Endothelial cell of umbilical vein (primary cell): ENCODE results near the gene ANKS1B. TPM values are rescaled to one million over a fixed set of nuclear protein-coding genes. Genes with fewer than 3 reads are reported as not detected.

Experiments used
- BruUV-seq: library from RNA; stranded (reverse); fragments of 400-500 nt; replicated peaks from 2 replicates; lab custom pipeline; 2021; lab: Mats Ljungman, UMichigan
- CTCF ChIA-PET: fragments of 300-600, 350-600 bp; sonication (Branson Sonifier 250); formaldehyde crosslinking; loops from one replicate; lab custom pipeline; 2021; ENCODE audit warnings: antibody characterized with exemption, inconsistent platforms; lab: Charles Lee
- POLR2A ChIA-PET: fragments of 300-600, 350-600 bp; sonication (Branson Sonifier 250); formaldehyde crosslinking; loops from one replicate; lab custom pipeline; 2021; ENCODE audit warnings: antibody characterized with exemption, inconsistent platforms; lab: Charles Lee
- DNase-seq: peaks from one replicate; pipeline ENCODE4 v3.0.0-alpha.2; 2011; ENCODE audit warnings: low read depth, low spot score
- FAIRE-seq: peaks from 2 replicates; lab custom pipeline; 2011; peaks lifted over from hg19 to GRCh38; lab: Jason Lieb, UNC
- H2AFZ ChIP-seq: 2 replicates; pipeline ENCODE4 v1.6.0; 2012; ENCODE audit warnings: low read depth, low read length, control low read depth, inconsistent platforms
- H3K27ac ChIP-seq: 2 replicates; pipeline ENCODE4 v1.5.1; 2011; ENCODE audit warnings: low read depth, mild to moderate bottlenecking, control low read depth, low read length, moderate library complexity; ENCODE audit not compliant: insufficient read depth
- H3K27me3 ChIP-seq, 2 experiments: 2 replicates each; pipeline versions ENCODE4 v1.6.0 to v1.6.1; 2011; ENCODE audit warnings: low read length in 2 of 2, mixed read lengths in 1 of 2; ENCODE audit not compliant: control insufficient read depth in 2 of 2, insufficient read depth in 2 of 2
- H3K36me3 ChIP-seq, 2 experiments: 2 replicates in 1 of 2; 3 replicates in 1 of 2; pipeline ENCODE4 v1.5.1; 2011; ENCODE audit warnings: low read length in 2 of 2, mild to moderate bottlenecking in 1 of 2, moderate library complexity in 1 of 2; ENCODE audit not compliant: control insufficient read depth in 2 of 2, insufficient read depth in 2 of 2; ENCODE audit errors: extremely low read depth in 1 of 2
- H3K4me1 ChIP-seq: 3 replicates; pipeline ENCODE4 v1.5.1; 2011; ENCODE audit warnings: mild to moderate bottlenecking, low read length; ENCODE audit not compliant: control insufficient read depth, insufficient read depth; ENCODE audit errors: extremely low read depth
- H3K4me2 ChIP-seq: 2 replicates; pipeline ENCODE4 v1.6.1; 2011; ENCODE audit warnings: low read length, control low read depth, mixed read lengths; ENCODE audit not compliant: insufficient read depth
- H3K4me3 ChIP-seq, 3 experiments: fragments of 200-600 bp in 1 of 3; sonication (generic), shearing (Covaris generic) in 1 of 3; replicated peaks in 1 of 3; 2 replicates each; pipeline ENCODE4 v1.5.1; 2011 to 2016; ENCODE audit warnings: control low read depth in 3 of 3, low read length in 3 of 3, mild to moderate bottlenecking in 2 of 3, inconsistent platforms in 1 of 3, low read depth in 1 of 3, moderate library complexity in 1 of 3; ENCODE audit not compliant: insufficient read depth in 1 of 3
- H3K79me2 ChIP-seq: 2 replicates; pipeline ENCODE4 v1.6.0; 2012; ENCODE audit warnings: low read length, inconsistent platforms; ENCODE audit not compliant: control insufficient read depth, insufficient read depth
- H3K9ac ChIP-seq: replicated peaks from 2 replicates; pipeline ENCODE3; 2011; ENCODE audit warnings: low read length, control low read depth; ENCODE audit not compliant: insufficient read depth; ENCODE audit errors: extremely low read depth
- H3K9me1 ChIP-seq: replicated peaks from 3 replicates; pipeline ENCODE4 v1.6.0; 2011; ENCODE audit warnings: mild to moderate bottlenecking, low read length; ENCODE audit not compliant: control insufficient read depth, insufficient read depth; ENCODE audit errors: extremely low read depth
- H3K9me3 ChIP-seq: replicated peaks from 2 replicates; pipeline ENCODE4 v1.5.1; 2012; ENCODE audit warnings: low read length, inconsistent platforms; ENCODE audit not compliant: control insufficient read depth, insufficient read depth
- H4K20me1 ChIP-seq: replicated peaks from 2 replicates; pipeline ENCODE3; 2011; ENCODE audit warnings: mild to moderate bottlenecking, low read length; ENCODE audit not compliant: control insufficient read depth, insufficient read depth; ENCODE audit errors: extremely low read depth
- CTCF ChIP-seq, 2 donors: IDR thresholded peaks; 1 replicate in 1 of 2; 2 replicates in 1 of 2; pipeline ENCODE4 v1.5.1; 2011; ENCODE audit warnings: low read length in 2 of 2, mild to moderate bottlenecking in 2 of 2, moderate library complexity in 2 of 2, control low read depth in 1 of 2, inconsistent platforms in 1 of 2, low read depth in 1 of 2; ENCODE audit not compliant: insufficient read depth in 1 of 2; ENCODE audit errors: extremely low read depth in 1 of 2
- EZH2 ChIP-seq: IDR thresholded peaks from 2 replicates; pipeline ENCODE4 v1.6.1; 2012; ENCODE audit warnings: borderline replicate concordance, low read depth, mild to moderate bottlenecking, moderate library complexity, low read length, inconsistent platforms; ENCODE audit not compliant: severe bottlenecking
- FOS ChIP-seq: IDR thresholded peaks from 2 replicates; pipeline ENCODE4 v1.6.1; 2011; ENCODE audit warnings: mild to moderate bottlenecking, low read length, moderate library complexity, borderline replicate concordance; ENCODE audit not compliant: insufficient read depth
- GATA2 ChIP-seq: IDR thresholded peaks from 2 replicates; pipeline ENCODE4 v1.7.0; 2011; ENCODE audit warnings: low read depth, mild to moderate bottlenecking, moderate library complexity, mixed read lengths, low read length; ENCODE audit not compliant: insufficient read length, insufficient read depth
- JUN ChIP-seq: IDR thresholded peaks from 2 replicates; pipeline ENCODE4 v1.6.1; 2011; ENCODE audit warnings: borderline replicate concordance, low read depth; ENCODE audit not compliant: insufficient read length, insufficient read depth
- MYC ChIP-seq: IDR thresholded peaks from one replicate; pipeline ENCODE4 v1.6.1; 2011; ENCODE audit warnings: mild to moderate bottlenecking, low read depth, low read length
- POLR2A ChIP-seq: IDR thresholded peaks from 2 replicates; pipeline ENCODE4 v1.6.1; 2012; ENCODE audit warnings: low read depth, mild to moderate bottlenecking, control low read depth, low read length
- POLR2AphosphoS5 ChIP-seq: IDR thresholded peaks from 2 replicates; pipeline ENCODE4 v1.6.1; 2012; ENCODE audit warnings: low read depth, mild to moderate bottlenecking, control low read depth, low read length, moderate library complexity; ENCODE audit not compliant: insufficient read depth
- dilution Hi-C: fragments of 300-500 bp; cut with MboI; formaldehyde crosslinking; loops from one replicate; pipeline ENCODE4 v1.15.0; 2019; ENCODE audit warnings: low sequenced_read_pairs; ENCODE audit not compliant: extremely low pct_ligation_motif_present
- intact Hi-C: fragments of 100-400 bp; cut with micrococcal nuclease; formaldehyde crosslinking; loops from one replicate; pipeline ENCODE4 v1.10.0; 2022
- polyA plus RNA-seq, 4 experiments: library from polyadenylated mRNA; depleted of rRNA in 3 of 4; stranded (reverse) in 3 of 4; unstranded in 1 of 4; fragments of >200 nt; gene quantifications; 2 replicates each; pipeline versions ENCODE4 v1.2.1 to v1.2.3, GENCODE V29; 2011 to 2012; ENCODE audit warnings: missing spikeins in 1 of 4
- total RNA-seq: library from RNA; stranded (reverse); gene quantifications from 2 replicates; pipeline ENCODE4 v1.2.3, GENCODE V29; 2021
- TF ChIP-seq, protein P1 (sequence below): IDR thresholded peaks from 2 replicates; pipeline ENCODE4 v1.6.1; 2011; ENCODE audit not compliant: insufficient read depth, insufficient read length

Gene ANKS1B
- total and polyA plus RNA-seq, 2 donors (not counting 3 experiments of a cell fraction or from before 2014, with no cell fraction given): 0.15 to 0.38 TPM

DNA sequence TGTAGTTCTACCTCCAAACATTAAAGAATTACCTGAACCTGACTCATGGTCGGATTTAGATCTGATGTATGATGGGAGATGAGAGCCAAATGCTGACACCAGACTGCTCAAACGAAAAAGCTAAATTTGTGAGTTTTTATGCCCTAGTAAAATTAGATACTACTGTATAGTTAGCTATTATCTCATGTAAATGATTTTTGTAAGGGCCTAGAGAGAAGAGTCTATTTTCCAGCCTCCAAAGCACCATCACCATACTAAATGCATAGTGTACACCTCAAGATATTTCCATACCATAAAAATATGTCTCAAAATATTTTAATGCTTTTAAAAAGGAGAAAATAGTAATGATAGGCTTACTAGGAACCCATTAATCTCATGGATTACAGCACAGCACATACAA is 18.3 kb downstream of the ANKS1B start:
- POLR2A ChIA-PET: no interaction called here
- H3K4me1 ChIP-seq: no peaks in the 10 kb centered on the region
- H3K36me3 ChIP-seq: no peaks in the 10 kb centered on the region
- H3K4me2 ChIP-seq: no peak overlapping the region
- no peaks in the 10 kb centered on the region for H3K79me2 ChIP-seq
- no peak for FAIRE-seq
- DNase-seq: no peak
- no peak overlapping the region for H3K4me3 ChIP-seq
- dilution Hi-C loops: no loop called here
- H2AFZ ChIP-seq: no peak overlapping the region
- no TSS peak for BruUV-seq
- TF ChIP-seq JUN (no peak), POLR2AphosphoS5 (no peak), GATA2 (no peak), EZH2 (no peak), POLR2A (no peak), MYC (no peak), FOS (no peak), CTCF (IDR thresholded peaks at IDR 0.05; ENCODE audit: extremely low read depth in 1 of 2, insufficient read depth in 1 of 2, low read depth in 1 of 2, low read length in 2 of 2) (no peak)
- TF ChIP-seq, protein P1, sequence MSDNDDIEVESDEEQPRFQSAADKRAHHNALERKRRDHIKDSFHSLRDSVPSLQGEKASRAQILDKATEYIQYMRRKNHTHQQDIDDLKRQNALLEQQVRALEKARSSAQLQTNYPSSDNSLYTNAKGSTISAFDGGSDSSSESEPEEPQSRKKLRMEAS: no peak
- CTCF ChIA-PET: no interaction called here
- no peaks in the 10 kb centered on the region for H3K9me3 ChIP-seq
- H4K20me1 ChIP-seq: no peaks in the 10 kb centered on the region
- no peak overlapping the region for H3K27ac ChIP-seq
- H3K27me3 ChIP-seq: no peaks in the 10 kb centered on the region
- H3K9ac ChIP-seq: no peak overlapping the region
- H3K9me1 ChIP-seq: no peaks in the 10 kb centered on the region
- intact Hi-C loops: no loop called here
